GM21825 (cell line): ENCODE data around the gene TNRC6C.
A peak's percentile ranks its signal among the peaks of the same experiment; 100 is the strongest.
"Not testable (repeated sequence)": the region's sequence is repeated elsewhere in the genome, so short reads cannot be mapped to it uniquely, and the experiment has no call there.

Experiments
- ATAC-seq: cut with Tn5 transposase; IDR thresholded peaks from one replicate; pipeline ENCODE4 v1.9.1; 2021; ENCODE audit warnings: mild to moderate bottlenecking, moderate library complexity; ENCODE audit not compliant: unreplicated experiment

The TNRC6C gene

GRCh38 chr17:77929871-77930436 lies 28.5 kb upstream of the TNRC6C start:
- no peak for ATAC-seq

- no peak for ATAC-seq
Observed at GRCh38 chr17:77930780-77931768, 27.4 kb upstream of the TNRC6C start.

- no peak for ATAC-seq
Observed at GRCh38 chr17:77933777-77934398, 24.6 kb upstream of the TNRC6C start.

GRCh38 chr17:77935121-77935571 lies 23.4 kb upstream of the TNRC6C start:
- no peak for ATAC-seq

GRCh38 chr17:77935744-77936143 lies 22.8 kb upstream of the TNRC6C start:
- not testable (repeated sequence) for ATAC-seq

GRCh38 chr17:77936881-77937280 lies 21.6 kb upstream of the TNRC6C start:
- ATAC-seq: no peak

- no peak for ATAC-seq
Observed at GRCh38 chr17:77941004-77941403, 17.5 kb upstream of the TNRC6C start.

GRCh38 chr17:77942112-77942988 lies 16.2 kb upstream of the TNRC6C start:
- no peak for ATAC-seq

GRCh38 chr17:77943971-77944370 lies 14.5 kb upstream of the TNRC6C start:
- ATAC-seq: no peak

GRCh38 chr17:77944390-77945222 lies 13.9 kb upstream of the TNRC6C start:
- no peak for ATAC-seq

GRCh38 chr17:77946900-77947645 lies 11.4 kb upstream of the TNRC6C start:
- no peak for ATAC-seq

GRCh38 chr17:77948690-77949114 lies 9.8 kb upstream of the TNRC6C start:
- ATAC-seq: no peak

GRCh38 chr17:77951123-77951522 lies 7.4 kb upstream of the TNRC6C start:
- no peak for ATAC-seq

- no peak for ATAC-seq
Observed at GRCh38 chr17:77952368-77952767, 6.1 kb upstream of the TNRC6C start.

- no peak for ATAC-seq
Observed at GRCh38 chr17:77957235-77957856, 1.2 kb upstream of the TNRC6C start.

- peak; percentile 27 for ATAC-seq
Observed at GRCh38 chr17:77958716-77959125, 218 bp downstream of the TNRC6C start.

- no peak for ATAC-seq
Observed at GRCh38 chr17:77959126-77959925, 823 bp downstream of the TNRC6C start.
